ENCODE data around the gene YKT6.
"Not testable (repeated sequence)": the region's sequence is repeated elsewhere in the genome, so short reads cannot be mapped to it uniquely, and the experiment has no call there.

YKT6 gene

GRCh38 chr7:44194562-44195145 lies 6.1 kb upstream of the YKT6 start:
- DNase-seq: no peak

DNA sequence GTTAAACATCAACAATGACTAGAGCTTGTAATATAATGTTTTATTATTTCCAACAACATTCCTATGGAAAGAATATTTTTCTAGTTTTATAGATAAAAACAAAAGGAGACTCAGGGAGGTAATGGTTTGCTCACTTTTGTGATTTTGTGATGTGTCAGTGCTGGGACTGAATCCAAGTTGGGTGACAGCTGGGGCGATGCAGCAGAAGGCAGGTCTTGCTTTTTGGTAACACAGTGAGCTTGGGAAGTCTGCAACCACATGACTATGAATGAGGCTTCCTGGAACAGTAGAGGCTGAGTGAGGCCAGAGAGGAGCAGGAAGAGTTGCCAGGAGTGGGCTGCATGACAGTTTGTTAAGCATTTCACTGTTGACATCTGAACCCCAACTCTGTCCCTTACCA lies 4.9 kb upstream of the YKT6 start:
- DNase-seq: no peak

GRCh38 chr7:44196450-44196872 lies 4.3 kb upstream of the YKT6 start:
- DNase-seq: no peak

DNA sequence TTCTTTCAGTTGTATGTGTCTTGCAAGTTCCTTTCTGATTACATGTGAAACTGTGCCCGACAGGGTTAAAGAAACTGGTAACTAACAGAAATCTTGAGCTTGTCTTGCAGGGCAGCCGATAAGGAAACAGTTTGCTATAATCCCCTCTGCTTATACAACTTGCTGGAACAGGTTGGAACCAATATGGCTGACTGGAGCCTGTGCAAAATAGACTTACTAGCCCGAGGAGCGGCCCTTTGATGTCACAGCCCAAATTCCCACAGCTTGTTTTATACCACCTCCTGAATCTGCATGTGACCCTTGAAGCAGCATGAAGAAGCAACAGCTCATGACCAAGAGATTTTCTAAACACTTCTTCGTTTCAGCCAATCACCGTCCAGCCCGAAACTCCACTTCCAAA lies 3.3 kb upstream of the YKT6 start:
- no peak for DNase-seq

DNA sequence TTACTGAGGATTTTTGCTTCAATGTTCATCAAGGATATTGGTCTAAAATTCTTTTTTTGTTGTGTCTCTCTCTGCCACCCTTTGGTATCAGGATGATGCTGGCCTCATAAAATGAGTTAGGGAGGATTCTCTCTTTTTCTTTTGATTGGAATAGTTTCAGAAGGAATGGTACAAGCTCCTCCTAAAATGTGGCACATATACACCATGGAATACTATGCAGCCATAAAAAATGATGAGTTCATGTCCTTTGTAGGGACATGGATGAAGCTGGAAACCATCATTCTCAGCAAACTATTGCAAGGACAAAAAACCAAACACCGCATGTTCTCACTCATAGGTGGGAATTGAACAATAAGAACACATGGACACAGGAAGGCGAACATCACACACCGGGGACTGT lies 615 bp upstream of the YKT6 start:
- DNase-seq: not testable (repeated sequence)

DNA sequence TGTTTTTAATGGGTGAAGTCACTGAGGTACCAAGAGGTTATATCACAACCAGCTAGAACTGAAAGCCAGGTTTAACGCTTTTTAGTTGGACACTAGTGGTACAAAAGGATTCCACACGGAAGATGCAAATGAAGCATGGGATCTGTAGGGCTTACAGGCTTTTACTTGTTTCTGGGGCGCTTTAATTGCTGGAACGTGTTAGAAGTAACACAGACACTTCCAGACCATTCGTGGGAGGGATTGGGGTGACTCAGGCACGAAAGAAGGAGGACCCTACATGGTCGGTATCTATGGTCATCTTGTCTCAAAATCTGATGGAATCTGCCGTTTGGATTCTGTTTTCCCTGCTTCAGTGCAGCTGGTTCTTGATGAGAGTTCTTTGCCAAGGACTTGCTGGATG lies 1.0 kb downstream of the YKT6 start:
- no peak for DNase-seq

DNA sequence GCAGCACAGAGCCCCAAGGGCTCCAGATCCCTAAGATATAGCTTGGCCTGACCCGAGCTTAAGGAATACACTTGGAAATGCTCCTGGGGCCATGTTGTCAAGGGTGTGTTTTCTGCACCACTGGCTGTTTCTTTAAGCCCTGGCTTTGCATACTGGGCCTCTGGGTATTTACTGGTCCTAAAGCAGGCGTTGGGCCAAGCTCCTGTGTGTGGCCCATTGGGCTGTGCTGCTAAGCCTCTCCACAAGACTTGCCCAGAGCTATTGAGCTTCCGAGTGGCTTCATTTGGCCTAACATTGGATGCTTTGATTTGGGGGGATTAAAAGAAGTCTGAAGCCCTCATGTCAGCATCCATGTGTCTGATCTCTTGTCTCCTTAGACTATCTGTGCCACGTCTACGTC lies 5.2 kb downstream of the YKT6 start:
- no peak for DNase-seq

DNA sequence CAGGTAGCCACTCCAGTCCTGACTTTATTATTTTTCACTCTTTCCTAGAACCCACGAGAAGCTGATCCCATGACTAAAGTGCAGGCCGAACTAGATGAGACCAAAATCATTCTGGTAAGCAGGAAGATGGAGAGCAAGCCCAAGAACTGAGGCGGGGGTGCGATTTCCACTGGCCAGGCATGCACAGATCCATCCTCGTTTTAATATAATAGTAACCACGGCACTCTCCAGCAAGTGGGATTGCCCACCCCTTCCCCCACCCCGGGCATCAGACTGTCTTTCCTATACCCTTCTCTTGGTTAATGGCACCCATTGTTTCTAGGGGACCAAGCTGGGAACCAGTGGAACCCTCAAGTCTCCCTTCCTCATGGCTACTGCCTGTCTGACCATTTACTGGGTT lies 7.3 kb downstream of the YKT6 start:
- no peak for DNase-seq

- DNase-seq: no peak
Observed at GRCh38 chr7:44210107-44210506, 9.3 kb downstream of the YKT6 start.

- no peak for DNase-seq
Observed at GRCh38 chr7:44211126-44211675, 10.4 kb downstream of the YKT6 start.

DNA sequence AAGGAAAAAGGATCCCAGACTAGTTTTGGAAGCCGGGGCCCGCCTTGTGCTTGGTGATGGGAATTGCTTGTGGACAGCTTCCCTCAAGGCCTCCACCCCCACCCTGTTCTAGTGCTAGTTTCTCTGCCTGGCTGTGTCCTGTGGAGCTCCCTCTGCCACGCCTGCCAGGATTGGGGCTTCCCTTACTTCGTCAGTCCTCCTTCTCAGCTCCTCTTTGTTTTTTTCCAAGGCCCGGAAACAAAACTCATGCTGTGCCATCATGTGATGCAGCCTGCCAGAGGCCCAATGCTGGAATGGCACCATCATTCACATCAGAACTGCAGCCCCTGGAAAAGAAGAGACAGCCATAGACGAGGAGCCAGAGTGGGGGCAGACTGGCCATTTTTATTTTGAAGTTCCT lies 11.2 kb downstream of the YKT6 start:
- no peak for DNase-seq

DNA sequence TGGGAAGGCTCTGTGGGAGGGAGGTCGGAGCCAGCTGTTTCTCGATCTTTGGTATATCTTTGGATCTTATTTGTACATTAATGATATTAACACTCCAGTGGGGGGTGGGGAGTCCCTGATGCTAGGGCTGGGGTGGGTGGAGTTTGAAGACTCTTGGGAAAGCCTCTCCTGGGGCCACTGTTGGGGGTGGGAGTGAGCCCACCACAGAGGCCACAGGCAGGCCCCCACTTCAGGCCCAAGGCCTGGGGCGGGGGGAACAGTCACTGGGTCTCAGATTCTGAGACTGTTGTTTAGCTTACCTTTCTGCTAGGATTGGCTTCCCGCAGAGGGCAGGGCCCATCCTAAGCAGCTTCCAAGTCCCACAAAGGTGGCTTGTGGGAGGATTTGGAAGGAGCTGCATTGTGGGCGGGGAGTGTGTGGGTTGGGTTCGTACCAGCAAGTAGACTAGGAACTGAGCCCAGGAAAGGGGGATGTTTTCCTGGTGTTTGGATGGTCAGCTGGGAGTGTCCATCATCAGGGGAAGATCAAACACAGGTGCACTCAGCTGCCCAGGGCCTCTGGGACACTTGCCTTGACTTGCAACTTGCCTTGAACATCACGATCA lies 11.9 kb downstream of the YKT6 start:
- no peak for DNase-seq

- no peak for DNase-seq
Observed at GRCh38 chr7:44213206-44213876, 12.6 kb downstream of the YKT6 start.

DNA sequence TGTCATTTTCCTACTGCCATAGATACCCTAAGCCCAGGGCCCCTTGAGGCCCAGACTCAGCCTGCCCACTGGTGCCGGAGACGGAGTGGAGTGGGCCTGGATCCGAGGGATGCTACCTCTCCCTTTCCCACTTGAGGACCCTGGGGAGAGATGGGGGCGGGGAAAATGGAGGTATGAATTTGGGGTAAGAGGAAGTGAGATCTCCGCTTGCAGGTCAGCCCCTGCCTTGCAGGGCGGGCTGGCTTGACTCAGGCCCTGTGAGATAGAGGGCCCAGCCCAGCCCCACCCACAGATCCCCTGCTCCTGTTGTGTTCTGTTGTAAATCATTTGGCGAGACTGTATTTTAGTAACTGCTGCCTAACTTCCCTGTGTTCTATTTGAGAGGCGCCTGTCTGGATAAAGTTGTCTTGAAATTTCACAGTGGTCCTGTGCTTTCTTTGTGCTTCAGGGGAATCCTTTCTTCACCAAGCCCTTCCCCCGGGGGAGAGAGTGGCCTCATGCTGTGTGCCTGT lies 13.2 kb downstream of the YKT6 start:
- DNase-seq: no peak

DNA sequence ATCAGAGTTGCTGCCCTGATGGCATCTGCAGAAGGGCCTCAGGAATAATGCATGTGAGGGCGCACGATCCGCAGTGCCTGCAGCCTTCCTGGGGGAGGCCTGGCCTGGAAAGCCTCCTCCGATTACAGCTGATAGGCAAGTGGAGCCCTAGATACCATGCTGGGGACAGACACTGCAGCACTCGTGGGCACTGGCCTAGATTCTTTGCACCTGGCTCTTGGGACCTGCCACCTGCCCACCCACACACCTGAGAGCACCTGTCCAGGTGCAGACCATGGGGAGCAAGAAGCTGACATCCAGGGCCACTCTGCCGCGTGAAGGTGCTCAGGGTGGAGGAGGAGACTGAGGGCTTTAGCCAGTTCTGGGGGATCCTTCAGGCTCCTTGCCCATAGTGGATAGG lies 14.8 kb downstream of the YKT6 start:
- DNase-seq: no peak

DNA sequence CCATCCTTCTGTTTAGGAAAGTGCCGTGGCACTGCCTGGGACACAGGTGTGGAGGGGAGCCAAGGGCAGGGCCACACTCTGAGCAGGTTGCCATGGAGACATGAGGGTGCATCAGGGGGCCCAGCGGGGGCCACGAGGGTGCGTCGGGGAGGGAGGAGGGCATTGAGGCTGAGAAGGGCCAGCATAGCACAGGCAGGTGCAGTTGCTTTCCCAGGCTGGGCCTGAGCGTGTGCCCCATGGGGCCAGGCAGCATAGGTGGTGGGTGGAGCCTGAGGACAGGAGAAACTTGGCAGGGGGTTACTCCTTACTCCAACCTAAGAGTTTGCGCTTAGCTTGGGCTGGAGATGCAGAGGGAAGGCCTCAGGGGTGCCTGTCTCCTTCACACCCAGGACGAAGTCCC lies 15.2 kb downstream of the YKT6 start:
- DNase-seq: no peak

- no peak for DNase-seq
Observed at GRCh38 chr7:44216521-44217222, 15.9 kb downstream of the YKT6 start.

DNA sequence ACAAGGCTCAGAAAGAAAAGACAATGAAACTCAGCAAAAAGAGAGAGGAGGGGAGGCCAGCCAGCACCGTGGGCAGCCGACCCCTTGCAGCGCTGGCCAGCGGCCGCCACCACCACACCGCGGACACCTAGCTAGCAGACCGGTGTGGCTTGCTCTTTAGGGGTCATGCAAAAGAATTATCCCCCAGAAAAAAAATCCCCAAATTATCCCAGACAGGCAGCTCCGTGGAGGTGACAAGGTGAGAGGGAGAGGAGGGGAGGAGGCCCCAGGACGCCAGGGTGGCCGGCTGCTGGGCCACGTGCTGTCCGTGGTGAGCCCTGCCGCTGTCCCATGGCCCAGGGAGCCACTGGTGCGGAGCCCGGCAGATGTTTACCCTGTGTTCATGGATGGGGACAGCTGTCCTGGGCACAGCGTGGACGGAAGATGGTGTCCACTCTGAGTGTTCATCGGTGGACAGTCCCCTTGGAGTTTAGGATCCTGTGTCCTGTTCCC lies 16.5 kb downstream of the YKT6 start:
- DNase-seq: no peak

DNA sequence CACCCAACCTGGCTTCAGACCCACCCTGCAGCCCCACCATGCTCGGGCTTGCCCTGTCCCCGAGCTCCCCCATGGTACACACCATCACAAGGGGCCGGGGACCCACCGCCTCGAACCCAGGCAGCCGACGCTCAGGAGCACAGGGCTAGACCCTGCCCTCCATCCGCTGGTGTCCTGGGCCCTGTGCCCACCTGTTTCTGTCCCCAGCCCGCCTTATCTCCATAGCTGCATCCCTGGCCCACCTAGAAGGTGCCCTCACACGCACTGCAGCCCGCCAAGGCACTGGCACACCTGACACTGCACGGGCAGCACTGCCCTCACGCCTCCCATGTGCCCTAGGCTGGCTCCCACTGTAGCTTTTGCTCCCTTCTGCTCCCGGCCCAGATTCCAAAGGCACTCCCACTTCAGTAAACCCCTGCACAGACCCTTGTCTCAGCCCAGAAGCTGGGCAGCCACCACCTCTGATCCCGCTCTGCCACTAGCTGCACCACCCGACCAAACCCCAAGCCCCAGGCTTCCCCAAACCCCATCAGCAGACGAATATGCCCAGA lies 17.1 kb downstream of the YKT6 start:
- DNase-seq: no peak

GRCh38 chr7:44218418-44219201 lies 17.8 kb downstream of the YKT6 start:
- peak; percentile 11 for DNase-seq

DNA sequence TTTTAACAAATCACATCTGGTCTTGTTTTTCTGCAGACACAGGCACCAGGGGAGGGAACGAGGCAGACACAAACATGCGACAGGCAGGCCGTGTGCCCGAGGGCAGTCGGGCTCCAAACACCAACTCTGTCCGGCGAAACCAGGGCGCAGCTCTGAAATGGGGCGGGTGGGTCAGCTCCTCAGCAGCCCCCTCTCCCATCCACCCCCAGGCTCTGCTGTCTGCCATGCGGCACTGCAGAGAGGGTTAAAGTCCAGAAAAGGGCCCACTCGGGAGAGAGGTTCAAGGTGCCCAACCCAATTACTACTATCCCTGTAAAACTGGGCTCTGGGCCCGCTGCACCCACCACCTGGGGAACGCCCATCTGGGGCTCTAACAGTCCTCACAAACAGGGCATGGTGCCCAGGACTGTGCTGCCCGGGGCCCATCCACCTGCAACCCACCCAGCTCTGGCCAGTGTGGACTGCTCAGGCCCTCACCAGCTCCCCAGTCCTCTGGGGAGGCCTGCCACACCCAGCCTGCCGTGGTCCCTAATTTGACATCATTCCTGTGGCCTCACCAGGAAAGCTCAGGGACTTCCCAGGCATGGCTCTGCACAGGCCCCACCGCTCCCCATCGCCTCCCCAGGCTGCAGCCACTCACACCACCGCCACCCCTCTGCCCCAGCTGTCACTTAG lies 18.7 kb downstream of the YKT6 start:
- DNase-seq: peak; percentile 11

- DNase-seq: peak; percentile 14
Observed at GRCh38 chr7:44220046-44220357, 19.2 kb downstream of the YKT6 start.
